SK-N-SH (cell line): ENCODE data around the gene ZDHHC11B. TPM values are rescaled to one million over a fixed set of nuclear protein-coding genes. Genes with fewer than 3 reads are reported as not detected.
"Not testable (repeated sequence)": the region's sequence is repeated elsewhere in the genome, so short reads cannot be mapped to it uniquely, and the experiment has no call there.

Source experiments
- CTCF ChIA-PET: fragments of 300-600, 350-600 bp; formaldehyde crosslinking; extraction: SDS; loops from one replicate; lab custom pipeline; 2021; lab: Yijun Ruan, JAX
- POLR2A ChIA-PET: fragments of 350-600 bp; sonication (Branson Sonifier 250); formaldehyde crosslinking; extraction: SDS; loops from one replicate; lab custom pipeline; 2020; ENCODE audit warnings: antibody characterized with exemption, inconsistent platforms; lab: Yijun Ruan, JAX
- DNase-seq: peaks from one replicate; pipeline ENCODE4 v3.0.0; 2012
- H2AFZ ChIP-seq: fragments of 200-600 bp; sonication (generic); 2 replicates; pipeline ENCODE4 v1.8.1; 2016; ENCODE audit warnings: antibody characterized with exemption, mild to moderate bottlenecking, low read depth
- H3F3A ChIP-seq: fragments of 200-600 bp; sonication (generic); replicated peaks from 2 replicates; pipeline ENCODE3; 2016; ENCODE audit warnings: antibody characterized with exemption, mild to moderate bottlenecking; ENCODE audit not compliant: insufficient read depth
- H3K27ac ChIP-seq, 2 experiments: fragments of 200-500 bp in 1 of 2; fragments of 200-600 bp in 1 of 2; sonication (Bioruptor generic) in 1 of 2; sonication (generic), shearing (Covaris generic) in 1 of 2; 2 replicates each; pipeline versions ENCODE4 v1.5.1 to v1.6.1; 2014 to 2016; ENCODE audit warnings: low read depth in 2 of 2, inconsistent platforms in 1 of 2, low read length in 1 of 2, mild to moderate bottlenecking in 1 of 2, mixed read lengths in 1 of 2
- H3K27me3 ChIP-seq: fragments of 200-600 bp; sonication (generic), shearing (Covaris generic); 2 replicates; pipeline ENCODE4 v1.6.1; 2016; ENCODE audit warnings: mixed run types; ENCODE audit not compliant: insufficient read depth
- H3K36me3 ChIP-seq, 2 experiments: fragments of 200-500 bp in 1 of 2; fragments of 200-600 bp in 1 of 2; sonication (Bioruptor generic) in 1 of 2; sonication (generic) in 1 of 2; replicated peaks in 1 of 2; 2 replicates each; pipeline versions ENCODE3 to v1.5.1; 2014 to 2016; ENCODE audit warnings: low read length in 1 of 2, mild to moderate bottlenecking in 1 of 2; ENCODE audit not compliant: insufficient read depth in 2 of 2, control insufficient read depth in 1 of 2
- H3K4me1 ChIP-seq, 2 experiments: fragments of 200-500 bp in 1 of 2; fragments of 200-600 bp in 1 of 2; sonication (Bioruptor generic) in 1 of 2; sonication (generic), shearing (Covaris generic) in 1 of 2; 2 replicates each; pipeline versions ENCODE4 v1.5.1 to v1.6.1; 2014 to 2016; ENCODE audit warnings: low read depth in 1 of 2, low read length in 1 of 2, mixed run types in 1 of 2; ENCODE audit not compliant: insufficient read depth in 2 of 2, control insufficient read depth in 1 of 2
- H3K4me2 ChIP-seq: fragments of 200-600 bp; sonication (generic), shearing (Covaris generic); 2 replicates; pipeline ENCODE4 v1.6.1; 2017; ENCODE audit warnings: mixed run types
- H3K4me3 ChIP-seq, 2 experiments: fragments of 200-500 bp in 1 of 2; fragments of 200-600 bp in 1 of 2; sonication (Bioruptor generic) in 1 of 2; sonication (generic), shearing (Covaris generic) in 1 of 2; 2 replicates each; pipeline versions ENCODE4 v1.5.1 to v1.8.1; 2014 to 2016; ENCODE audit warnings: low read depth in 2 of 2, inconsistent platforms in 1 of 2, low read length in 1 of 2, mild to moderate bottlenecking in 1 of 2, mixed read lengths in 1 of 2, moderate library complexity in 1 of 2
- H3K79me2 ChIP-seq: fragments of 200-600 bp; sonication (generic); 2 replicates; pipeline ENCODE4 v1.8.1; 2017; ENCODE audit warnings: mild to moderate bottlenecking; ENCODE audit not compliant: insufficient read depth
- H3K9ac ChIP-seq: fragments of 200-600 bp; sonication (generic); 2 replicates; pipeline ENCODE4 v1.6.1; 2017; ENCODE audit warnings: mixed run types
- H3K9me2 ChIP-seq: fragments of 200-600 bp; sonication (generic); 2 replicates; pipeline ENCODE4 v1.6.1; 2017; ENCODE audit warnings: mixed run types
- H3K9me3 ChIP-seq: fragments of 200-600 bp; sonication (generic); 2 replicates; pipeline ENCODE4 v1.6.1; 2017; ENCODE audit warnings: mixed run types, mild to moderate bottlenecking, moderate library complexity
- H4K20me1 ChIP-seq: fragments of 200-600 bp; sonication (generic); 2 replicates; pipeline ENCODE4 v1.6.1; 2017; ENCODE audit warnings: mild to moderate bottlenecking, mixed run types; ENCODE audit not compliant: insufficient read depth
- CHD2 ChIP-seq: fragments of 150-350 bp; IDR thresholded peaks from 2 replicates; pipeline ENCODE4 v1.6.1; 2018; ENCODE audit warnings: low read length; ENCODE audit not compliant: partially characterized antibody
- FOXJ3 ChIP-seq: sonication (generic); formaldehyde crosslinking; IDR thresholded peaks from 2 replicates; pipeline ENCODE4 v1.5.1; 2020; ENCODE audit warnings: mild to moderate bottlenecking, missing genetic modification reagents
- TEAD4 ChIP-seq: IDR thresholded peaks from 2 replicates; pipeline ENCODE4 v1.4.0; 2012; ENCODE audit warnings: mild to moderate bottlenecking, borderline replicate concordance; ENCODE audit not compliant: insufficient read depth
- WGBS: methylation state at CpG from one replicate; pipeline ENCODE4 v1.1.6; 2017; ENCODE audit warnings: low lambda C conversion rate; 5-methylcytosine and 5-hydroxymethylcytosine counted together
- polyA plus RNA-seq, 3 experiments: library from polyadenylated mRNA; depleted of rRNA; stranded (reverse); fragments of >200 nt; gene quantifications; 2 replicates each; pipeline ENCODE4 v1.2.3, GENCODE V29; 2012
- TF ChIP-seq, protein P1 (sequence below): IDR thresholded peaks from 2 replicates; pipeline ENCODE4 v1.6.1; 2012; ENCODE audit warnings: mild to moderate bottlenecking, low read depth, low read length, moderate library complexity
- TF ChIP-seq, protein P2 (sequence below): IDR thresholded peaks from 2 replicates; pipeline ENCODE4 v1.4.0; 2012; ENCODE audit warnings: low read depth, borderline replicate concordance

ZDHHC11B gene
- polyA plus RNA-seq, 1 of the 3 experiments (the other 2 are of a cell fraction): not detected

DNA sequence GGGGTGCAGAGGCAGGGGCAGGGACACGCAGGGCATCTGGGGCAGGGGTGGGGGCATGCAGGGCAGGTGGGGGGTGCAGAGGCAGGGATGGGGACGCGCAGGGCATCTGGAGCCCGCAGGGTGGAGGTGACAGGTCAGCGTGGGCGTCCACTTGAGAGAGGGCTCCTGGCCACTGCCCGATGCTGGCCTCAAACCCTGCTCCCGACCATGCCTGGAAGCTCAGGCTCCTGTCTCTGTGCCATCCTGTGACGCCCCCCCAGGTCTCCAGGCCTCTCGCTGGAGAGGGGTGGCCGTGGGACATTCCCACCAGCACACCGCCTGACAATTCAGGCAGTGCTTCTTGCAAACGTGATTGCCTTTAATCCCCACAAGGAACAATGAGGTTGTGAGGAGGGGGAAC lies 33.0 kb downstream of the ZDHHC11B start:
- no peak overlapping the region for H2AFZ ChIP-seq
- H3K4me2 ChIP-seq: no peak overlapping the region
- peak; percentile 1 for DNase-seq
- H3F3A ChIP-seq: no peaks in the 10 kb centered on the region
- no peaks in the 10 kb centered on the region for H3K4me1 ChIP-seq
- ChIA-PET POLR2A (no interaction called here), CTCF (no interaction called here)
- no peaks in the 10 kb centered on the region for H3K27me3 ChIP-seq
- no peaks in the 10 kb centered on the region for H3K9me3 ChIP-seq
- 54% methylated on average over 10 of the region's 13 CpGs for WGBS
- TF ChIP-seq, protein P1, sequence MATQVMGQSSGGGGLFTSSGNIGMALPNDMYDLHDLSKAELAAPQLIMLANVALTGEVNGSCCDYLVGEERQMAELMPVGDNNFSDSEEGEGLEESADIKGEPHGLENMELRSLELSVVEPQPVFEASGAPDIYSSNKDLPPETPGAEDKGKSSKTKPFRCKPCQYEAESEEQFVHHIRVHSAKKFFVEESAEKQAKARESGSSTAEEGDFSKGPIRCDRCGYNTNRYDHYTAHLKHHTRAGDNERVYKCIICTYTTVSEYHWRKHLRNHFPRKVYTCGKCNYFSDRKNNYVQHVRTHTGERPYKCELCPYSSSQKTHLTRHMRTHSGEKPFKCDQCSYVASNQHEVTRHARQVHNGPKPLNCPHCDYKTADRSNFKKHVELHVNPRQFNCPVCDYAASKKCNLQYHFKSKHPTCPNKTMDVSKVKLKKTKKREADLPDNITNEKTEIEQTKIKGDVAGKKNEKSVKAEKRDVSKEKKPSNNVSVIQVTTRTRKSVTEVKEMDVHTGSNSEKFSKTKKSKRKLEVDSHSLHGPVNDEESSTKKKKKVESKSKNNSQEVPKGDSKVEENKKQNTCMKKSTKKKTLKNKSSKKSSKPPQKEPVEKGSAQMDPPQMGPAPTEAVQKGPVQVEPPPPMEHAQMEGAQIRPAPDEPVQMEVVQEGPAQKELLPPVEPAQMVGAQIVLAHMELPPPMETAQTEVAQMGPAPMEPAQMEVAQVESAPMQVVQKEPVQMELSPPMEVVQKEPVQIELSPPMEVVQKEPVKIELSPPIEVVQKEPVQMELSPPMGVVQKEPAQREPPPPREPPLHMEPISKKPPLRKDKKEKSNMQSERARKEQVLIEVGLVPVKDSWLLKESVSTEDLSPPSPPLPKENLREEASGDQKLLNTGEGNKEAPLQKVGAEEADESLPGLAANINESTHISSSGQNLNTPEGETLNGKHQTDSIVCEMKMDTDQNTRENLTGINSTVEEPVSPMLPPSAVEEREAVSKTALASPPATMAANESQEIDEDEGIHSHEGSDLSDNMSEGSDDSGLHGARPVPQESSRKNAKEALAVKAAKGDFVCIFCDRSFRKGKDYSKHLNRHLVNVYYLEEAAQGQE: no peak
- H3K27ac ChIP-seq: no peak overlapping the region
- no peaks in the 10 kb centered on the region for H3K79me2 ChIP-seq
- no peaks in the 10 kb centered on the region for H3K9me2 ChIP-seq
- no peaks in the 10 kb centered on the region for H3K36me3 ChIP-seq
- H3K9ac ChIP-seq: no peak overlapping the region
- no peak overlapping the region for H3K4me3 ChIP-seq
- no peaks in the 10 kb centered on the region for H4K20me1 ChIP-seq

DNA sequence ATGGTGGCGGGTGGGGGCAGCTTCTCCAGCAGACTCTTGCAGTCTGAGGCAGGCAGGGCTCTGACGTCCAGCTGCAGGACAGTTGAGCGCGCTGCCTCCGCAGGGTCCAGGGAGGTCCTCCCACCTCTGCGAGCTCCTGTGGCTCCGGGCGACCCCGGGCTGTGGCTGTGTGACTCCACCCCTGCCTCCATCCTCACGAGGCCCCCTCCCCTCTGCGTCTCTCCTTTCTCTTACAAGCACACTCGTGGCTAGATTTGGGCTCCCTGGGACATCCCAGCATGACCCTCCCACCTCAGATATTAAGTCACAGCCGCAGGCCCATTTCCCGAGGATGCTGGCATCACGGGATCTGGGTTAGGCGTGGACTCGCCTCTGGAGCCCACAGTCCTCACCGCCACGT lies 34.3 kb downstream of the ZDHHC11B start:
- H2AFZ ChIP-seq, CTCF ChIA-PET, H3K9me3 ChIP-seq, H3K9ac ChIP-seq, H3K4me3 ChIP-seq, H3K4me1 ChIP-seq, H3K27ac ChIP-seq, H3K4me2 ChIP-seq, H3K27me3 ChIP-seq, H3K9me2 ChIP-seq, H3K36me3 ChIP-seq, POLR2A ChIA-PET, H3K79me2 ChIP-seq, H4K20me1 ChIP-seq, H3F3A ChIP-seq: not testable (repeated sequence)
- 56% methylated on average over 7 of the region's 19 CpGs for WGBS
- peak; percentile 6 for DNase-seq

DNA sequence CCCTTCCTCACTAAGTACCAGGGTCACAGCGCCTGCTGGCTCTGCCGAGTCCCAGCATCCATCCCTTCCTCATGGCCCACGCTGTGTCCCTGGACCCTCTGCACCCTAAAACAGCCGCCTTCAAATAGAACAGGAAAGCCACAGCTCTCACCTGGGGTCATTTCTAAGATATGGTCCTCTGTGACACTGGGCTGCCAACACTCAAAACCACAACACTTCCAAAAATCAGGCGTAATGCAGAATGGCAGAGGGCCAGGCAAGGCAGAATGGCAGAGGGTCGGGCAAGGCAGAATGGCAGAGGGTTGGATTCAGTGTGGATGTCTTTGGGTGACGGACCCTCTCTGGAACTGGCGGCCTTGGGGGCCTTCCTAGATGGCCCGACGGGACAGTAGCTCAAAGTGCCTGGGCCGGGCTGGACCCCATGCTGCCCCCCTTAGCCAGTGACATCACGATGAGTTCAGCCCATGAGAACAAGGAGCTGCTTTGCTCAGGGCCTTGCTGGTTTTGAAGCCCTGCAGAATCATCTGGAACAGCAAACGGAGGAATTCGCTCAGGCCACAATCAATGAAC lies 35.3 kb downstream of the ZDHHC11B start:
- no peaks in the 10 kb centered on the region for H3K36me3 ChIP-seq
- WGBS: 72% methylated on average over 10 of the region's 14 CpGs
- H3K9me2 ChIP-seq: no peaks in the 10 kb centered on the region
- no peaks in the 10 kb centered on the region for H3K9me3 ChIP-seq
- peak; percentile 7 for DNase-seq
- H2AFZ ChIP-seq: no peak overlapping the region
- no peak overlapping the region for H3K27ac ChIP-seq
- POLR2A ChIA-PET: no interaction called here
- TF ChIP-seq, protein P2, sequence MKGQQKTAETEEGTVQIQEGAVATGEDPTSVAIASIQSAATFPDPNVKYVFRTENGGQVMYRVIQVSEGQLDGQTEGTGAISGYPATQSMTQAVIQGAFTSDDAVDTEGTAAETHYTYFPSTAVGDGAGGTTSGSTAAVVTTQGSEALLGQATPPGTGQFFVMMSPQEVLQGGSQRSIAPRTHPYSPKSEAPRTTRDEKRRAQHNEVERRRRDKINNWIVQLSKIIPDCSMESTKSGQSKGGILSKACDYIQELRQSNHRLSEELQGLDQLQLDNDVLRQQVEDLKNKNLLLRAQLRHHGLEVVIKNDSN: no peak
- TF ChIP-seq TEAD4: no peak
- no peak for TF ChIP-seq CHD2
- no peak for TF ChIP-seq FOXJ3 (CRISPR knock-in tag)
- TF ChIP-seq, all 33 proteins: peak for 0
- H3F3A ChIP-seq: no peaks in the 10 kb centered on the region
- no peak overlapping the region for H3K4me3 ChIP-seq
- no peaks in the 10 kb centered on the region for H3K27me3 ChIP-seq
- no peaks in the 10 kb centered on the region; a peak in 1 of 4 replicates for H3K4me1 ChIP-seq
- H3K9ac ChIP-seq: no peak overlapping the region
- H3K79me2 ChIP-seq: no peaks in the 10 kb centered on the region
- CTCF ChIA-PET: no interaction called here
- H4K20me1 ChIP-seq: no peaks in the 10 kb centered on the region
- no peak overlapping the region for H3K4me2 ChIP-seq

DNA sequence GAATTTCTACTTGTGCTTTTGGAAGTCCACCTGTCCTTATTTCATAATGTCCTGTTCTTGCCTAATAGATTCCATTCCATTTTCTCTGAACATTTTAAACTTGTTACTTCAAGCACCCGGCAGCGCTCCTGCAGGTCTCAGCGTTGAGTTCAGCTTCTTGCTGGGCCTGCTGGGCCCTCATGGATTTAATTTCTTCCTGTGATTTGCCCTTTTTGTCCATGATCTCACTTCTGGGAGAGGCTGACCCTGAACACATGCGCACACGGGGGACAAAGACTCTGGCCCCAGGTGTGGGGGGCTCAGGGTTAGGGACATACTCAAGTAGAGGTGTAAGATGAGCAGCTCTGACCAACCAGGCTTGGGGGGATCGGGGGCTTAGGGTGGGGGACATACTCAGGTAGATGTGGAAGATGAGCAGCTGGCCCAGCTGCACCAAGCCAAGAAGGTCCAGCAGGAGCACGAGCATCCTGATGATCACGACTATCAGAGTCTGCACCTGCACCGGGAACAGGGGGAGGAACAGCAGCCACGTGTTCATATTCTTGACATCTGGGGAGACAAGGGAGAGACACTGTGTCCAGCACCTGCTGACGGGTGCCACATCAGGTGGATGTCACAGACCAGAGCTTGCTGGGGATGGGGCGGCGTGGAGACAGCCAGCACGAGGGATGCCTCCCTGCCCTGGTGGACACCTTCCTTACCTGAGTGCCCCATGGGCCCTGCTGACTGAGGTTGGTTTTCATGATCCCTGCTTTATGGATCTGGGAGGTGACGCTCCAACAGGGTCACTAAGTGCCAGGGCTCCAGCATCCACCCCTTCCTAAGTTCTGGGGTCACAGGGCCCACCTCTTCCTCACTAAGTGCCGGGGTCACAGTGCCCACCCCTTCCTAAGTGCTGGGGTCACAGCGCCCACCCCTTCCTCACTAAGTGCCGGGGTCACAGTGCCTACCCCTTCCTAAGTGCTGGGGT lies 36.2 kb downstream of the ZDHHC11B start:
- H3K4me2 ChIP-seq, H3K79me2 ChIP-seq, H2AFZ ChIP-seq, H3K4me1 ChIP-seq, H4K20me1 ChIP-seq, H3K4me3 ChIP-seq, POLR2A ChIA-PET, H3K9me2 ChIP-seq, H3F3A ChIP-seq, H3K27me3 ChIP-seq, H3K9me3 ChIP-seq, CTCF ChIA-PET, H3K36me3 ChIP-seq, H3K27ac ChIP-seq, H3K9ac ChIP-seq: not testable (repeated sequence)
- 53% methylated on average over 11 of the region's 18 CpGs for WGBS
- peak; percentile 4 for DNase-seq
